ENCODE results near the gene CHRNA7.
"Not testable (repeated sequence)": the region's sequence is repeated elsewhere in the genome, so short reads cannot be mapped to it uniquely, and the experiment has no call there.

The CHRNA7 gene

GRCh38 chr15:32180579-32180978 is 150.3 kb downstream of the CHRNA7 start:
- H3K36me3 ChIP-seq (ENCODE audit: control insufficient read depth, insufficient read depth, low read length); H3K9me3 ChIP-seq (ENCODE audit: control insufficient read depth, low read length); H3K27ac ChIP-seq (ENCODE audit: low read depth, low read length, severe bottlenecking); H3K4me3 ChIP-seq (ENCODE audit: extremely low read depth, insufficient read depth, low read length, poor library complexity, severe bottlenecking); H3K4me1 ChIP-seq (ENCODE audit: control insufficient read depth, insufficient read depth, low read length, poor library complexity, severe bottlenecking): not testable (repeated sequence)
- WGBS, 2 experiments (ENCODE audit: insufficient coverage in 2 of 2), result no CpG with 5 or more reads among the region's 5 CpGs

- WGBS, 2 experiments (ENCODE audit: insufficient coverage in 2 of 2), result no CpG with 5 or more reads among the region's 4 CpGs
- not testable (repeated sequence) for H3K27ac ChIP-seq (ENCODE audit: low read depth, low read length, severe bottlenecking); H3K36me3 ChIP-seq (ENCODE audit: control insufficient read depth, insufficient read depth, low read length); H3K4me1 ChIP-seq (ENCODE audit: control insufficient read depth, insufficient read depth, low read length, poor library complexity, severe bottlenecking); H3K4me3 ChIP-seq (ENCODE audit: extremely low read depth, insufficient read depth, low read length, poor library complexity, severe bottlenecking); H3K9me3 ChIP-seq (ENCODE audit: control insufficient read depth, low read length)
Measured at GRCh38 chr15:32193780-32194179, 163.5 kb downstream of the CHRNA7 start.

- H3K27ac ChIP-seq (ENCODE audit: low read depth, low read length, severe bottlenecking), result not testable (repeated sequence)
Measured at GRCh38 chr15:32196206-32196605, 165.9 kb downstream of the CHRNA7 start.

GRCh38 chr15:32198938-32199337 is 168.6 kb downstream of the CHRNA7 start:
- H3K36me3 ChIP-seq (ENCODE audit: control insufficient read depth, insufficient read depth, low read length); H3K4me1 ChIP-seq (ENCODE audit: control insufficient read depth, insufficient read depth, low read length, poor library complexity, severe bottlenecking); H3K27ac ChIP-seq (ENCODE audit: low read depth, low read length, severe bottlenecking); H3K9me3 ChIP-seq (ENCODE audit: control insufficient read depth, low read length); H3K4me3 ChIP-seq (ENCODE audit: extremely low read depth, insufficient read depth, low read length, poor library complexity, severe bottlenecking): not testable (repeated sequence)
- no CpG with 5 or more reads among the region's 5 CpGs for WGBS, 2 experiments (ENCODE audit: insufficient coverage in 2 of 2)

More at GRCh38 chr15:32196206-32196605, 165.9 kb downstream of the CHRNA7 start:
- H3K4me1 ChIP-seq (ENCODE audit: control insufficient read depth, insufficient read depth, low read length, poor library complexity, severe bottlenecking); H3K4me3 ChIP-seq (ENCODE audit: extremely low read depth, insufficient read depth, low read length, poor library complexity, severe bottlenecking); H3K9me3 ChIP-seq (ENCODE audit: control insufficient read depth, low read length); H3K36me3 ChIP-seq (ENCODE audit: control insufficient read depth, insufficient read depth, low read length): not testable (repeated sequence)
- no CpG with 5 or more reads among the region's 7 CpGs for WGBS, 2 experiments (ENCODE audit: insufficient coverage in 2 of 2)

GRCh38 chr15:32209081-32209480 is 178.8 kb downstream of the CHRNA7 start:
- not testable (repeated sequence) for H3K4me1 ChIP-seq (ENCODE audit: control insufficient read depth, insufficient read depth, low read length, poor library complexity, severe bottlenecking); H3K4me3 ChIP-seq (ENCODE audit: extremely low read depth, insufficient read depth, low read length, poor library complexity, severe bottlenecking); H3K27ac ChIP-seq (ENCODE audit: low read depth, low read length, severe bottlenecking); H3K36me3 ChIP-seq (ENCODE audit: control insufficient read depth, insufficient read depth, low read length); H3K9me3 ChIP-seq (ENCODE audit: control insufficient read depth, low read length)
- no CpG with 5 or more reads among the region's 5 CpGs for WGBS, 2 experiments (ENCODE audit: insufficient coverage in 2 of 2)

GRCh38 chr15:32218666-32219065 is 188.4 kb downstream of the CHRNA7 start:
- WGBS, 2 experiments (ENCODE audit: insufficient coverage in 2 of 2), result 69 to 80% methylated on average over 3 of the region's 3 CpGs
- Histone ChIP-seq H3K36me3 (ENCODE audit: control insufficient read depth, insufficient read depth, low read length) (no peaks in the 10 kb centered on the region), H3K4me1 (ENCODE audit: control insufficient read depth, insufficient read depth, low read length, poor library complexity, severe bottlenecking) (no peaks in the 10 kb centered on the region), H3K27ac (ENCODE audit: low read depth, low read length, severe bottlenecking) (no peak overlapping the region), H3K4me3 (ENCODE audit: extremely low read depth, insufficient read depth, low read length, poor library complexity, severe bottlenecking) (no peak overlapping the region), H3K9me3 (ENCODE audit: control insufficient read depth, low read length) (no peaks in the 10 kb centered on the region)

Data from mesodermal cell (in vitro differentiated cells).